Astrocyte (in vitro differentiated cells and primary cell): ENCODE measurements around the gene SLC38A1. TPM values are rescaled to one million over a fixed set of nuclear protein-coding genes. Genes with fewer than 3 reads are reported as not detected.
A peak's percentile ranks its signal among the peaks of the same experiment; 100 is the strongest.

Experiments
- DNase-seq: peaks from one replicate; pipeline ENCODE4 v3.0.0-alpha.2; 2010; ENCODE audit warnings: low read depth
- FAIRE-seq: peaks from 2 replicates; lab custom pipeline; 2011; peaks lifted over from hg19 to GRCh38; lab: Jason Lieb, UNC
- H2AFZ ChIP-seq: 2 replicates; pipeline ENCODE4 v1.6.0; 2012; ENCODE audit warnings: low read depth, low read length, inconsistent platforms
- H3K27ac ChIP-seq: 2 replicates; pipeline ENCODE4 v1.5.1; 2011; ENCODE audit warnings: low read depth, low read length, inconsistent platforms
- H3K27me3 ChIP-seq: 2 replicates; pipeline ENCODE4 v1.6.0; 2011; ENCODE audit warnings: low read length, inconsistent platforms; ENCODE audit not compliant: insufficient read depth
- H3K36me3 ChIP-seq: 2 replicates; pipeline ENCODE4 v1.5.1; 2011; ENCODE audit warnings: low read length, inconsistent platforms; ENCODE audit not compliant: insufficient read depth
- H3K4me1 ChIP-seq: 2 replicates; pipeline ENCODE4 v1.5.1; 2011; ENCODE audit warnings: low read length, inconsistent platforms; ENCODE audit not compliant: insufficient read depth
- H3K4me2 ChIP-seq: 2 replicates; pipeline ENCODE4 v1.6.0; 2012; ENCODE audit warnings: low read length, inconsistent platforms
- H3K4me3 ChIP-seq: 2 replicates; pipeline ENCODE4 v1.5.1; 2011; ENCODE audit warnings: low read depth, mild to moderate bottlenecking, low read length, inconsistent platforms; ENCODE audit not compliant: insufficient read depth
- H3K79me2 ChIP-seq: 2 replicates; pipeline ENCODE4 v1.6.0; 2012; ENCODE audit warnings: mild to moderate bottlenecking, low read length, inconsistent platforms; ENCODE audit not compliant: insufficient read depth
- H3K9ac ChIP-seq: 2 replicates; pipeline ENCODE4 v1.6.0; 2012; ENCODE audit warnings: mild to moderate bottlenecking, low read length, inconsistent platforms
- H3K9me3 ChIP-seq: 2 replicates; pipeline ENCODE4 v1.5.1; 2012; ENCODE audit warnings: low read depth, mild to moderate bottlenecking, low read length, inconsistent platforms; ENCODE audit not compliant: insufficient read depth
- H4K20me1 ChIP-seq: 2 replicates; pipeline ENCODE4 v1.6.0; 2012; ENCODE audit warnings: low read length, inconsistent platforms; ENCODE audit not compliant: insufficient read depth
- H3K27ac Mint-ChIP-seq: one replicate; pipeline ENCODE4 v1.8.0; 2021; ENCODE audit warnings: mild to moderate bottlenecking, mixed read lengths; ENCODE audit not compliant: unreplicated experiment
- H3K27me3 Mint-ChIP-seq: one replicate; pipeline ENCODE4 v1.8.0; 2021; ENCODE audit warnings: low read depth, mixed read lengths; ENCODE audit not compliant: unreplicated experiment
- H3K36me3 Mint-ChIP-seq: one replicate; pipeline ENCODE4 v1.8.0; 2021; ENCODE audit warnings: low read depth, mixed read lengths; ENCODE audit not compliant: unreplicated experiment
- H3K4me1 Mint-ChIP-seq: one replicate; pipeline ENCODE4 v1.8.0; 2021; ENCODE audit warnings: low read depth, mixed read lengths; ENCODE audit not compliant: unreplicated experiment
- H3K4me3 Mint-ChIP-seq: one replicate; pipeline ENCODE4 v1.8.0; 2021; ENCODE audit warnings: mild to moderate bottlenecking, moderate library complexity, mixed read lengths; ENCODE audit not compliant: unreplicated experiment
- H3K9me3 Mint-ChIP-seq: one replicate; pipeline ENCODE4 v1.8.0; 2021; ENCODE audit warnings: mild to moderate bottlenecking, mixed read lengths; ENCODE audit not compliant: unreplicated experiment
- CTCF ChIP-seq: IDR thresholded peaks from 2 replicates; pipeline ENCODE4 v1.5.1; 2011; ENCODE audit warnings: low read depth, mild to moderate bottlenecking, inconsistent platforms, low read length, moderate library complexity; ENCODE audit not compliant: insufficient read depth
- EZH2 ChIP-seq: IDR thresholded peaks from 2 replicates; pipeline ENCODE4 v1.6.1; 2012; ENCODE audit warnings: mild to moderate bottlenecking, low read length, inconsistent platforms; ENCODE audit not compliant: insufficient read depth
- total RNA-seq: library from RNA; stranded (reverse); gene quantifications from 2 replicates; pipeline ENCODE4 v1.2.1, GENCODE V29; 2021

The SLC38A1 gene
- total RNA-seq, 1 donor from 2014 or later, result 160 TPM

GRCh38 chr12:46230306-46230705 is 38.5 kb downstream of the SLC38A1 start:
- Mint-ChIP-seq H3K27me3 (no peaks in the 10 kb centered on the region), H3K27ac (no peak overlapping the region), H3K9me3 (no peaks in the 10 kb centered on the region), H3K4me1 (peaks cover 10% of the 10 kb centered on the region), H3K36me3 (peaks cover 10% of the 10 kb centered on the region), H3K4me3 (no peak overlapping the region)
- TF ChIP-seq EZH2 (no peak), CTCF (no peak)
- Histone ChIP-seq H3K27me3 (no peaks in the 10 kb centered on the region), H3K9me3 (no peaks in the 10 kb centered on the region), H2AFZ (no peak overlapping the region), H3K4me2 (no peak overlapping the region), H3K4me1 (no peaks in the 10 kb centered on the region), H3K79me2 (peaks cover 15% of the 10 kb centered on the region), H4K20me1 (no peaks in the 10 kb centered on the region), H3K4me3 (no peak overlapping the region), H3K9ac (no peak overlapping the region), H3K27ac (no peak overlapping the region), H3K36me3 (no peaks in the 10 kb centered on the region)
- no peak for FAIRE-seq
- DNase-seq, result no peak

DNA sequence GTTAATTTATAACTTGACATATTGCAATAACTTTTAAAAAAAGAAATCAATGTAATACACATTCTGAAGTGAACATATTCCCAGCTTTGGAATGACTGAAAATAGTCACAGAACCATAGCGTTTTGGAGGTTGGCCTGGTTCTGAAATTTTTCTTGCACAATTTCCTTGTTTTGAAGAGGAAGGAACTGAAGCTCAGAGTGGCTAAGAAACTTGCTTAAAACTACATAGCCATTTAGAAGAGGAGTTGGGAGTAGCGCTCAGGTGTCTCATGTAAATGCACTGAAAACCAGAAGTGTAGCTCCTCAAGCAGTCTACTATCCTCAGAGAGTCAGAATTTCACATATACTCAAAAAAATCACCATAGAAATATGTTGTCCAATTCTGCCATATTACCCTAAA is 41.2 kb downstream of the SLC38A1 start:
- H3K79me2 ChIP-seq, result peaks cover 18% of the 10 kb centered on the region
- H4K20me1 ChIP-seq, result no peaks in the 10 kb centered on the region
- Mint-ChIP-seq H3K27me3 (no peaks in the 10 kb centered on the region), H3K27ac (no peak overlapping the region), H3K36me3 (peaks cover 23% of the 10 kb centered on the region), H3K4me3 (no peak overlapping the region), H3K9me3 (no peaks in the 10 kb centered on the region), H3K4me1 (peaks cover 7% of the 10 kb centered on the region)
- FAIRE-seq (no peak), DNase-seq (no peak)
- no peak overlapping the region for H2AFZ ChIP-seq
- H3K9ac ChIP-seq, result no peak overlapping the region
- no peak overlapping the region for H3K4me3 ChIP-seq
- H3K36me3 ChIP-seq, result no peaks in the 10 kb centered on the region
- no peaks in the 10 kb centered on the region for H3K27me3 ChIP-seq
- H3K27ac ChIP-seq, result no peak overlapping the region
- H3K4me1 ChIP-seq, result no peaks in the 10 kb centered on the region
- no peak for TF ChIP-seq CTCF
- no peak overlapping the region for H3K4me2 ChIP-seq
- H3K9me3 ChIP-seq, result no peaks in the 10 kb centered on the region

- H3K27ac Mint-ChIP-seq, result no peak overlapping the region
- no peak for FAIRE-seq
- no peaks in the 10 kb centered on the region for H3K36me3 ChIP-seq
Observed at GRCh38 chr12:46224386-46224785, 44.5 kb downstream of the SLC38A1 start.

More at GRCh38 chr12:46224386-46224785, 44.5 kb downstream of the SLC38A1 start:
- H3K4me2 ChIP-seq, result no peak overlapping the region
- H3K27me3 ChIP-seq, result no peaks in the 10 kb centered on the region
- Mint-ChIP-seq H3K27me3 (no peaks in the 10 kb centered on the region), H3K36me3 (peaks cover 19% of the 10 kb centered on the region), H3K4me3 (no peak overlapping the region), H3K9me3 (no peaks in the 10 kb centered on the region), H3K4me1 (peaks cover 31% of the 10 kb centered on the region)
- no peak overlapping the region for H3K27ac ChIP-seq
- no peaks in the 10 kb centered on the region for H4K20me1 ChIP-seq
- H3K79me2 ChIP-seq, result peaks cover 7% of the 10 kb centered on the region
- H2AFZ ChIP-seq, result no peak overlapping the region
- peak; percentile 41 for DNase-seq
- no peak overlapping the region for H3K4me3 ChIP-seq
- no peaks in the 10 kb centered on the region for H3K9me3 ChIP-seq
- no peak overlapping the region for H3K9ac ChIP-seq
- no peak for TF ChIP-seq CTCF
- no peak for TF ChIP-seq EZH2
- peaks cover 25% of the 10 kb centered on the region for H3K4me1 ChIP-seq
